ENCODE measurements around the gene CCDC187.

- TF ChIP-seq CTCF (IDR thresholded peaks at IDR 0.05) (no peak), NR3C1 (CRISPR knock-in tag; conservative IDR thresholded peaks at IDR 0.05; ENCODE audit: low read depth) (no peak), FOXK1 (CRISPR knock-in tag; IDR thresholded peaks at IDR 0.05) (no peak), MAX (CRISPR knock-in tag; IDR thresholded peaks at IDR 0.05) (no peak), TP53 (CRISPR knock-in tag; IDR thresholded peaks at IDR 0.05) (no peak), ZNF396 (CRISPR knock-in tag; IDR thresholded peaks at IDR 0.05; ENCODE audit: borderline replicate concordance) (no peak), ZBTB21 (CRISPR knock-in tag; IDR thresholded peaks at IDR 0.05; ENCODE audit: borderline replicate concordance) (no peak), CREM (CRISPR knock-in tag; IDR thresholded peaks at IDR 0.05) (no peak), ELF4 (CRISPR knock-in tag; IDR thresholded peaks at IDR 0.05; ENCODE audit: low read depth) (no peak)
Observed at GRCh38 chr9:136255166-136255538, 48.7 kb downstream of the CCDC187 start.
